AG09319 (cell line): Measurements from ENCODE around the gene TTC27.

Experiments used
- DNase-seq: peaks from one replicate; pipeline ENCODE4 v3.0.0-alpha.2; 2010; ENCODE audit warnings: low read depth; ENCODE audit errors: extremely low read depth
- CTCF ChIP-seq: IDR thresholded peaks from 2 replicates; pipeline ENCODE4 v1.5.1; 2011; ENCODE audit warnings: low read depth, mild to moderate bottlenecking, inconsistent platforms, low read length, moderate library complexity

The TTC27 gene

GRCh38 chr2:32712870-32713269, 85.0 kb downstream of the TTC27 start:
- TF ChIP-seq CTCF: no peak
- no peak for DNase-seq

- DNase-seq: no peak
- TF ChIP-seq CTCF: no peak
These were observed 86.7 kb downstream of the TTC27 start for GRCh38 chr2:32714521-32714920.

GRCh38 chr2:32715391-32715841, 87.6 kb downstream of the TTC27 start:
- no peak for TF ChIP-seq CTCF

GRCh38 chr2:32715981-32716380, 88.1 kb downstream of the TTC27 start:
- no peak for TF ChIP-seq CTCF
- no peak for DNase-seq

More at GRCh38 chr2:32715391-32715841, 87.6 kb downstream of the TTC27 start:
- DNase-seq: no peak

GRCh38 chr2:32716598-32716997, 88.7 kb downstream of the TTC27 start:
- no peak for DNase-seq
- no peak for TF ChIP-seq CTCF

GRCh38 chr2:32718752-32719151, 90.9 kb downstream of the TTC27 start:
- DNase-seq: no peak
- no peak for TF ChIP-seq CTCF

GRCh38 chr2:32719430-32719829, 91.6 kb downstream of the TTC27 start:
- no peak for DNase-seq
- TF ChIP-seq CTCF: no peak
